ENCODE results near the gene PPP4R3A. TPM values are rescaled to one million over a fixed set of nuclear protein-coding genes. Genes with fewer than 3 reads are reported as not detected.

The PPP4R3A gene
- total and polyA plus RNA-seq, 10 of the 15 experiments (the other 5 are each of a cell fraction or from before 2014, with no cell fraction given), result 19.4 to 97.8 (median 62.9) TPM

DNA sequence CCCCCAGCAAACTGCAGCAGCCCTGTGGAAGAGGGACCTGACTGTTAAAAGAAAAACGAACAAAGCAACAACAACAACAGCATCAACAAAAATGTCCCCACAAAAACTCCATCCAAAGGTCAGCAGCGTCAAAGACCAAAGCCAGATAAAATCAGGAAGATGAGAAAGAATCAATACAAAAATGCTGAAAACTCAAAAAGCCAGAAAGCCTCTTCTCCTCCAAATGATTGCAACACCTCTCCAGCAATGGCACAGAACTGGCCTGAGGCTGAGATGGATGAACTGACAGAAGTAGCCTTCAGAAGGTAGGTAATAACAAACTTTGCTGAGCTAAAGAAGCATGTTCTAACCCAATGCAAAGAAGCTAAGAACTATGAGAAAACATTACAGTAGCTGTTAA, 45.4 kb upstream of the PPP4R3A start:
- no peaks in the 10 kb centered on the region for H4K20me1 ChIP-seq (ENCODE audit: control insufficient read depth, insufficient read depth)
- no peak for FAIRE-seq
- in situ Hi-C loops (cut with MboI), result no loop called here

More for the DNA sequence above, 45.4 kb upstream of the PPP4R3A start:
- intact Hi-C loops (cut with micrococcal nuclease; ENCODE audit: unreplicated experiment), result no loop called here
- H3K4me1 ChIP-seq (ENCODE audit: control insufficient read depth, insufficient read depth, low read length), result no peaks in the 10 kb centered on the region
- BruUV-seq (replicated peaks), result no TSS peak
- H3K27ac ChIP-seq (ENCODE audit: control insufficient read depth, insufficient read depth), result no peak overlapping the region
- ATAC-seq (no peak), DNase-seq (ENCODE audit: low read depth, low spot score) (no peak)
- H3K4me3 ChIP-seq, result no peak overlapping the region
- WGBS (ENCODE audit: insufficient coverage, insufficient replicate concordance, low lambda C conversion rate, missing lambda C conversion rate), result 0% methylated on average over 2 of the region's 2 CpGs
- H3K9me3 ChIP-seq (replicated peaks; ENCODE audit: control insufficient read depth, insufficient read depth, low read length), result no peaks in the 10 kb centered on the region
- TF ChIP-seq ATF7 (IDR thresholded peaks at IDR 0.05; ENCODE audit: low read depth), result no peak
- TF ChIP-seq, protein P1, sequence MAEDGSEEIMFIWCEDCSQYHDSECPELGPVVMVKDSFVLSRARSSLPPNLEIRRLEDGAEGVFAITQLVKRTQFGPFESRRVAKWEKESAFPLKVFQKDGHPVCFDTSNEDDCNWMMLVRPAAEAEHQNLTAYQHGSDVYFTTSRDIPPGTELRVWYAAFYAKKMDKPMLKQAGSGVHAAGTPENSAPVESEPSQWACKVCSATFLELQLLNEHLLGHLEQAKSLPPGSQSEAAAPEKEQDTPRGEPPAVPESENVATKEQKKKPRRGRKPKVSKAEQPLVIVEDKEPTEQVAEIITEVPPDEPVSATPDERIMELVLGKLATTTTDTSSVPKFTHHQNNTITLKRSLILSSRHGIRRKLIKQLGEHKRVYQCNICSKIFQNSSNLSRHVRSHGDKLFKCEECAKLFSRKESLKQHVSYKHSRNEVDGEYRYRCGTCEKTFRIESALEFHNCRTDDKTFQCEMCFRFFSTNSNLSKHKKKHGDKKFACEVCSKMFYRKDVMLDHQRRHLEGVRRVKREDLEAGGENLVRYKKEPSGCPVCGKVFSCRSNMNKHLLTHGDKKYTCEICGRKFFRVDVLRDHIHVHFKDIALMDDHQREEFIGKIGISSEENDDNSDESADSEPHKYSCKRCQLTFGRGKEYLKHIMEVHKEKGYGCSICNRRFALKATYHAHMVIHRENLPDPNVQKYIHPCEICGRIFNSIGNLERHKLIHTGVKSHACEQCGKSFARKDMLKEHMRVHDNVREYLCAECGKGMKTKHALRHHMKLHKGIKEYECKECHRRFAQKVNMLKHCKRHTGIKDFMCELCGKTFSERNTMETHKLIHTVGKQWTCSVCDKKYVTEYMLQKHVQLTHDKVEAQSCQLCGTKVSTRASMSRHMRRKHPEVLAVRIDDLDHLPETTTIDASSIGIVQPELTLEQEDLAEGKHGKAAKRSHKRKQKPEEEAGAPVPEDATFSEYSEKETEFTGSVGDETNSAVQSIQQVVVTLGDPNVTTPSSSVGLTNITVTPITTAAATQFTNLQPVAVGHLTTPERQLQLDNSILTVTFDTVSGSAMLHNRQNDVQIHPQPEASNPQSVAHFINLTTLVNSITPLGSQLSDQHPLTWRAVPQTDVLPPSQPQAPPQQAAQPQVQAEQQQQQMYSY (CRISPR knock-in tag; IDR thresholded peaks at IDR 0.05), result no peak
- TF ChIP-seq NR2C2 (IDR thresholded peaks at IDR 0.05; ENCODE audit: borderline replicate concordance, control insufficient read depth, insufficient read length, low read depth), result no peak
- TF ChIP-seq HDAC6 (IDR thresholded peaks at IDR 0.05; ENCODE audit: unreplicated experiment), result no peak
- no peak for TF ChIP-seq EGR1 (IDR thresholded peaks at IDR 0.05; ENCODE audit: borderline replicate concordance in 1 of 2, low read depth in 2 of 2, low read length in 2 of 2)
- TF ChIP-seq, protein P2, sequence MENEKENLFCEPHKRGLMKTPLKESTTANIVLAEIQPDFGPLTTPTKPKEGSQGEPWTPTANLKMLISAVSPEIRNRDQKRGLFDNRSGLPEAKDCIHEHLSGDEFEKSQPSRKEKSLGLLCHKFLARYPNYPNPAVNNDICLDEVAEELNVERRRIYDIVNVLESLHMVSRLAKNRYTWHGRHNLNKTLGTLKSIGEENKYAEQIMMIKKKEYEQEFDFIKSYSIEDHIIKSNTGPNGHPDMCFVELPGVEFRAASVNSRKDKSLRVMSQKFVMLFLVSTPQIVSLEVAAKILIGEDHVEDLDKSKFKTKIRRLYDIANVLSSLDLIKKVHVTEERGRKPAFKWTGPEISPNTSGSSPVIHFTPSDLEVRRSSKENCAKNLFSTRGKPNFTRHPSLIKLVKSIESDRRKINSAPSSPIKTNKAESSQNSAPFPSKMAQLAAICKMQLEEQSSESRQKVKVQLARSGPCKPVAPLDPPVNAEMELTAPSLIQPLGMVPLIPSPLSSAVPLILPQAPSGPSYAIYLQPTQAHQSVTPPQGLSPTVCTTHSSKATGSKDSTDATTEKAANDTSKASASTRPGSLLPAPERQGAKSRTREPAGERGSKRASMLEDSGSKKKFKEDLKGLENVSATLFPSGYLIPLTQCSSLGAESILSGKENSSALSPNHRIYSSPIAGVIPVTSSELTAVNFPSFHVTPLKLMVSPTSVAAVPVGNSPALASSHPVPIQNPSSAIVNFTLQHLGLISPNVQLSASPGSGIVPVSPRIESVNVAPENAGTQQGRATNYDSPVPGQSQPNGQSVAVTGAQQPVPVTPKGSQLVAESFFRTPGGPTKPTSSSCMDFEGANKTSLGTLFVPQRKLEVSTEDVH (IDR thresholded peaks at IDR 0.05; ENCODE audit: low read depth, partially characterized antibody), result no peak
- TF ChIP-seq HDAC2 (IDR thresholded peaks at IDR 0.05), result no peak
- TF ChIP-seq TCF3 (IDR thresholded peaks at IDR 0.05; ENCODE audit: borderline replicate concordance, insufficient read depth, low read depth, low read length), result no peak
- TF ChIP-seq SUZ12 (IDR thresholded peaks at IDR 0.05; ENCODE audit: unreplicated experiment), result no peak
- TF ChIP-seq RAD51 (IDR thresholded peaks at IDR 0.05), result no peak
- TF ChIP-seq KLF5 (IDR thresholded peaks at IDR 0.05; ENCODE audit: partially characterized antibody), result no peak
- TF ChIP-seq PAX5 (IDR thresholded peaks at IDR 0.05; ENCODE audit: borderline replicate concordance, low read depth, low read length), result no peak
- TF ChIP-seq GABPA (IDR thresholded peaks at IDR 0.05; ENCODE audit: low read depth), result no peak
- CTCF ChIA-PET, result no interaction called here
- SMC1A ChIA-PET (ENCODE audit: uncharacterized antibody, unreplicated experiment), result no interaction called here
- RAD21 ChIA-PET (ENCODE audit: unreplicated experiment), result no interaction called here
- H2AFZ ChIP-seq (ENCODE audit: control insufficient read depth, low read depth, low read length), result no peak overlapping the region
- POLR2A ChIA-PET, result no interaction called here
- no peaks in the 10 kb centered on the region for H3K79me2 ChIP-seq (ENCODE audit: control insufficient read depth, insufficient read depth, low read length)
- no peak overlapping the region for H3K4me2 ChIP-seq (ENCODE audit: control insufficient read depth, insufficient read depth)
- H3K36me3 ChIP-seq (ENCODE audit: control insufficient read depth in 2 of 2, insufficient read depth in 2 of 2, low read length in 1 of 2), result no peaks in the 10 kb centered on the region
- H3K27me3 ChIP-seq (replicated peaks in 1 of 2; ENCODE audit: control insufficient read depth in 2 of 2, insufficient read depth in 2 of 2, low read length in 1 of 2), result no peaks in the 10 kb centered on the region
- H3K9ac ChIP-seq (ENCODE audit: control insufficient read depth, insufficient read depth, low read length), result no peak overlapping the region

Measured in GM12878 (cell line).